ENCODE measurements around the gene NFIC.
"Not testable (repeated sequence)": the region's sequence is repeated elsewhere in the genome, so short reads cannot be mapped to it uniquely, and the experiment has no call there.

NFIC gene

DNA sequence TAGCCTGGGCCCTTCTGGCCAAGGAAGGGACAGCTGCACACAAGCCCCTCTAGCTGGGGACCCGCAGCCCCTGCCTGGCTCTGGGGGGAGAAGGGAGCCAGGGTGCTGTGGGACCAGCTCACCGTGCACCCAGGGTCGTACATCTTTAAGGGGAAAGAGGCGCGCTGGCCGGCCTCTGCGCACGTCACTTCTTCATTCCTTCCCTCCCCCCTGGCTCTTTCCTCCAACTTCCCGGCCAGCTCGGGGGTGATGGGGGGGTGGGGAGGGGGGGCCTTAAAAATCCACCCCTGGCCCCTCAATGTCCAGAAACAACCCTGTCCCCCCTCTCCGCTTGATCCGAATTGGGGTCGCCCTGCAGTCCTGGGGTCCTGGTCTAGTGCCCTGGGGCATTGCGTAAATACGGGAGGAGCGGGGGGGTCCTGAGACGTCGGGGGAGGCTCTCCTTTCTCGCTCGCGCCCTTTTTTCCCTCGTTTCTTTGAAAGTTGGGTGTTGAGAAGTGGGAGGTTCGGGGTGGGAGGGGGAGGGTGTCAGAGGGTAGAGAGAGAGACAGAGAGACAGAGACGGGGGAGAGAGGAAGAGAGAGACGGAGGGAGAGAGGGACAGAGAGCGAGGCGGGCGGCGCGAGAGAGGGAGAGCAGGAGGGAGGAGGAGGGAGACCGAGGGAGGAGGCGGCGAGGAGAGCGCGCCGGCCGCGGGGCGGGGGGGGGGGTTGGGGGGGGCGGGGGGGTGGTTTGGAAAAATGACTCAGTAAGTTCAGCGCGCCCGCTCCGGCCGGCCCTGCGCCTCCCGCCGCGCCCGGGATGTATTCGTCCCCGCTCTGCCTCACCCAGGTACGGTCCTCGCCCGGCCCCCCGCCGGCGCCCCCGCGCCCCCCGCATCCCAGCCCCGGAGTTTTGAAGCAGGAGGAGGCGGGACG is at the start of gene NFIC:
Gene NFIC, plus strand, starts transcription at position 748 of the 917 bp plus-strand sequence. Its CDS starts 54 bp downstream, at position 802.
- no peak for DNase-seq

DNA sequence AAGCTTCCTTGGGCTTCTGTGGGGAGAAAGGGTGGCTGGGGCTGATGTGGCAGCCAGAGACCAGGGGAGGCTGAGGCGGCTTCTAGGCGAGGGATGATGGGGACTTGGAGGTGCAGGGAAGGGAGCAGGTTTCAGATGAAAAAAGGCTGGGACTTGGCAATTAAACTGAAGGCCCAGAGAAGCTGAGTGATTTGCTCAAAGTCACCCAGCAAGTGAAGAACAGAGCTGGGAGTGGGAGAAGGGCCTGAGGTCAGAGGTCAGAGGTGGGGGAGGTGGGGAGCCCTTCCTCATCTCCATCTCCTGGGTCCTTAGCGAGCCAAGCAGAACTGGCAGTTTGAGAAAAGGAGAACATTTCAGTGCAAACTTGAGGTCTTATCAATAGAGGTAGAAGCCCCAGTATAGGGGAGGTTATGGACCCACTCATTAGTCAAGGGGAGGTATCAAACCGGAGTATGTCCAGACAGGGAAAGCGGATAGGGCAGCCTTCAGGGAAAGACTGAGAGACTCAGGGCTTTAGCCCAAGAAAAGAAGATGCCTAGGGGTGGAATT is 49.6 kb upstream of the NFIC start:
- no peak for DNase-seq

DNA sequence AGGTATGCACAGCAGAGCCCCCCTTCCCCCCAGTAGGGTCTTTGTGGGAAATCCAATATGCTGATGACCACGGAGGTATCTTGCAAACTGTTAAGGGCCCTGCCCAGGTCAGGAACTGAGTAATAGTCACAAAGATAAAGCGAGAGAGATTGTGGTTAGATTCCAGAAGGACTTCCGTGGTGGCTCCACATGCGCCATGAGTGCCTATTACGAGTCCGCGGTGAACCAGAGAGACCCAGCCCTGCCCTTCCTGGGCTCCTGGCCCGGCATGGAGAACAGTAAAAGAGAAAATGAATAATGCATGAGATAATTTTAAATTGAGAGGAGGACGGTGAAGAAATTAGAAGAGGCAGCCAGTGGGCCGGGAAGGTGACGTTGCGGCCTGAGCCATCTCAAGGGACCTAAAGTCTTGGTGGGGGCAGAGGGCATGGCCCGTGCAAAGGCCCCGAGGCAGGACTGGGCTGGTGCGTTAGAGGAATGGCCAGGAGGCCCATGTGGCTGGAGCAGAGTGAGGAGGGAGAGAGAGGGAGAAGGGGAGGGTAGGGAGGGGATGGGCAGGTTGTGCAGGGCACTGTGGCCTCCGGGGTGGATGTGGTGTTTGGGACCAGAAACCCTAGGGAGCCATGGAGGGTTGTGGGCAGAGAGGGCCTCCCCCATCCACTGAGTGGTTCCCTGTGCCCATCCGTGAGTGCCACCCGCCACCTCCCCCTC is 46.6 kb upstream of the NFIC start:
- DNase-seq: no peak

DNA sequence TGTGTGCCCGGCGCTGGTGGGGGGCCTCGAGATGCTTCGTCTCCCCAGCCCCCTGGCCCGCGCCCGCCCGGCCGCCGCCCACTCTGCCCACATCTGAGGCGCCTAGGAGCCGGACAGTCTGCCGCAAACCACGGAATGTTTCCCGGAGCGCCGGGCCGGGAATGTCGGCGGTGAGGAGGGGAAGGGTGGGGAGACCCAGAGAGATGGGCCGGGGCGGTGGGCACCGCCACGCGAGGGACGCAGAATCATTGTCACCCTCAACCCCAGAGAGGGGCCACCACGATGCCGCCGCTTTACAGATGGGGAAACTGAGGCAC is 46.1 kb upstream of the NFIC start:
- no peak for DNase-seq

DNA sequence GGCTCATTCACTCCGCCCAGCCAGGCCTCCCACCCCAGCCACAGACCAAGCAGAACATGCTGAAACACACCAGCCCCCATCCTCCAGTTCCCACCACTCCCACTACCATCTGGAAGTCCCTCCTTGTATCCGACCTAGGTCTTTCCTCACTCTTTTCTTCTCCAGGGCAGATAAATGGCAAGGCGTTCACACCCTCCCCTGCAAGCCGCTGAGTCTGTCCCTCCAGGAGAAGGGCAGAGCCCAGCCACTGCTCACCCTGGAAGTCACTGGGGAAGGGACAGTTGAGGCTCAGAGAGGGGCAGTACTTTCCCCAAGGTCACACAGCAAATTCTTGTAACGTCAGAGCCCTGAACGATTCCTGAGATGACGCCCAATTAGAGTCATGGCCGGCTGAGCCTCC is 45.5 kb upstream of the NFIC start:
- DNase-seq: no peak

DNA sequence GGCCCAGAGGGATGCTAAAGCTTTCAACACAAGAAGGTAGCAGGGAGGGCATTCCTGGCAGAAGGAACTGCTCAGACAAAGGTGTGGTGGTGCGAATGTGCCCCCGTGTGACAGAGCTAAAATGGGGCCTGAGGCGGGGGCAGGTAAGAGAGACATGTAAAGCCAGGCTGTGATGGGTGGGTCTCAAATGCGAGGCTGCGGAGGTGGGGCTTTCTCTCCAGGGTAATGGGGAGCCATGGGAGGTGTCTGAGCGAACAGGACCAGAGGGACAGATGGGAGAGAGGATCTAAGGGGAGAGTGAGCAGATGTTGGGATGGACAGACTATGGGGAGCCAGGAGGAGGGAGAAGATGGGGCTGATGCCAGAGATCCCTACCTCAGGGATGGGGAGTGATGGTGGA is 44.7 kb upstream of the NFIC start:
- no peak for DNase-seq

DNA sequence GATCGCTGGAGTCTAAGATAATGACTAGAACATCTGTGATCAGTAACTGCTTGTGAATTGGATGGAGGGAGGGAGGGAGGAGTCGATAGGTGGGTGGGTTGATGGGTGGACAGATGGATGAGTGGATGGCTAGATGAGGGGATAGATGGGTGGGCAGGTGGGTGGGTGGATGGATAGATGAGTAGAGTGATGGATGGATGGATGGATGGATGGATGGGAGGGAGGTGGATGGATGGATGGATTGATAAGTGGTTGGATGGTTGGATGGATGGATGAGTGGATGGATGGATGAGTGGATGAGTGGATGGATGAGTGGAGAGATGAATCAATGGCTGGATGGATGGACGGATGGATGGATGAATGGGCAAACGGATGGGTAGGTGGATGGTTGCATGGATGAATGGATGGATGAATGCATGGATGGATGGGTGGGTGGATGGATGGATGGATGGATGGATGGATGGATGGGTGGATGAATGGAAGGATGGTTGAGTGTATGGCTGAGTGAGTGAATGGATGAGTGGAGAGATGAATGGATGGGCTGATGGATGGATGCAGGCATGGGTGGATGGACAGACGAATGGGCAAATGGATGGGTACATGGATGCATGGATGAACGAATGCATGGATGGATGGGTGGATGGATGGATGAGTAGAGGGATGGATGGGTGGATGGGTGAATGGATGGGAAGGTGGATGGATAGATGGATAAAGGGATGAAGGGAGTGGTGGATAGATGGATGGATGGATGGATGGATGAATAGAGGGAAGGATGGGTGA is 44.0 kb upstream of the NFIC start:
- DNase-seq: no peak

DNA sequence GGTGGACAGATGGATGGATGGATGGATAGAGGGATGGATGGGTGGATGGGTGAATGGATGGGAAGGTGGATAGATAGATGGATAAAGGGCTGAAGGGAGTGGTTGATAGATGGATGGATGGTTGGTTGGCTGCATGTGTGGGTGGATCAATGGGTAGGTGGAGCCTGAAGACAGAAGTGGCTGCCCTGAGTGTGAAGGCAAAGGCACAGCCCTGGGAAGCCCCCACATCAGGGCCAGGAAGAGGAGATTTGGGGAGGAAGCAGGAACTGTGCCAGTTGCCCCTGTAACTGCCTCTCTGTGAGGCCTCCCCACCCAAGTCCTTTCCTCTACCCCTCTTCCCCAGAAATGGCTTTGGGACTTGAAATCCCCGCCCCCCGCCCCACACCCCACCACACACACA is 43.4 kb upstream of the NFIC start:
- no peak for DNase-seq

DNA sequence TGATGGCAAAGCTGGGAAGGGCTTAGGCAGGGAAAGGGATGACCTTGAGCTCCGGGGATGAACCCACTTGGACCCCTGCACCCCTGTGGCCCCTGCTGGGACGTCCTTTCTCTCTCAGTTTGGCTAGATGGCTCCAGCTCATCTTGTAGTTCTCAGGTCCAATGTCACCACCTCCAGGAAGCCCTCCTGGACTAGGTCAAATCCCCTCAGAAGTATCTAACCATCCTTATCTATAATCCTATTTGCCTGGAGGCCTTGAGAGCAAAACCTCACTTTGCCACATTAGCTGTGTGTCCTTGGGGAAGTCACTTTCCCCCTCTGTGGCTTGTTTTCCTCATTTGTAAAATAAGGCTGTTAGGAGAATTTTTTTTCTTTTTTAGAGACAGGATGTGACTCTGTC is 42.7 kb upstream of the NFIC start:
- DNase-seq: no peak

DNA sequence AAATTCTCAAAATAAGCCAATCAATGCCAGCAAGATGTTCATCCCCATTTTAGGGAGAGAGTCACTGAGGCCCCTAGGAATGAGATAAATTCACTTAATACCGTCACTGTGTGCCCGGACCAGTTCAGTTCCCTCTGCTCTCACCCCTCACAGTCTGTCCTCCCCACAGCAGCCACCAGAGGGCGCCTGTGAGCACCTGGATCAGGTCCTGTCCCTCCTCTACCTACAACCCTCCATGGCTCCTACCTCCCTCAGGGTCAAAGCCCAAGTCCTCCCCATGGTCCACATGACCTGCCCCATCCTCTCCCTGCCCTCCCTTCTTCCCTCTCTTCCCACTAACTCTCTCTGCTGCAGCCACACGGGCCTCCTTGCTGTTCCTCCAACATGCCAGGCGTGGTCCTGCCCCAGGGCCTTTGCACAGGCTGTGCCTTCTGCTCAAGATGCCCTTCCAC is 42.0 kb upstream of the NFIC start:
- no peak for DNase-seq

DNA sequence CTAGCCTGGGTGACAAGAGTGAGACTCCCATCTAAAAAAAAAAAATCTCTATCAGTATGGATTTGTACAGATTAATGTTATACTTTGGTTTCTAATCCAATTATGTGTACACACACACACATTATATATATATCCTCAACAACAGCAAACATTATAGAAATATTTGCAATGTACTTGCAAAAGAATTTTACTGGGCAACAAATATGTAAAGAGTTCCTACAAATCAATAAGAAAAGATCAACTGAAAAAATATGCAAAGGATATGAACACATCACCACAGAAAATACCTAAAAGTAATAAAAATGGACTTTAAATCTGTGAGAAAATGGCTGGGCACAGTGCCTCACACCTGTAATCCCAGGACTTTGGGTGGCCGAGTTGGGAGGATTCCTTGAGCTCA is 40.9 kb upstream of the NFIC start:
- no peak for DNase-seq

DNA sequence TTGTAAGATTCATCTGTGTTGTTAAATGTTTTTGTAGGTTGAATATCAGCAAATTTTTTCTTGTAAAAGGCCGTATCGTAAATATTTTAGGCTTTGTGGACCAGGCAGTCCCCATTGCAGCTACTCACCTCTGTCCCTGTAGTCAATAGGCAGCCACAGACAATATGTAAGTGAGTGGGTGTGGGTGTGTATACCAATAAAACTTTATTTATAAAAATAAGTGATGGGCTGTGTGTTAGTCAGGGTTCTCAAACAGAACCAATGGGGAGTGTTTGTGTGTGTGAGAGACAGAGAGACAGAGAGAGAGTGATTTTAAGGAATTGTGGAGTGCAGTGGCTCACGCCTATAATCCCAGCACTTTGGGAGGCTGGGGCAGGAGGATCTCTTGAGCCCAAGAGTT is 37.6 kb upstream of the NFIC start:
- DNase-seq: no peak

DNA sequence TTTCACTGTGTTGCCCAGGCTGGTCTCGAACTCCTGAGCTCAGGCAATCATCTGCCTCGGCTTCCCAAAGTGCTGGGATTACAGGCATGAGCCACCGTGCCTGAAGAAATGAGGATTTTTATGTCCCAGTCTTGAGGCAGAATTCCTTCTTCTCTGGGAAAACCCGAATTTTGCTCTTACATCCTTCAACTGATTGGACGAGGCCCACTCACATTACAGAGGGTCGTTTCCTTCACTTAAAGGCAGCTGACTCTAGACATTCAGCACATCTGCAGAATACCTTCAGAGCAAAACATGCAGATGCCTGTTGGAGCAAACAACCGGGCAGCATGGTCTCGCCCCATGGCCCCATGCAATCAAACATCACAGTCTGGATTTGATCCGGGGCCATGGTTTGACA is 36.3 kb upstream of the NFIC start:
- no peak for DNase-seq

DNA sequence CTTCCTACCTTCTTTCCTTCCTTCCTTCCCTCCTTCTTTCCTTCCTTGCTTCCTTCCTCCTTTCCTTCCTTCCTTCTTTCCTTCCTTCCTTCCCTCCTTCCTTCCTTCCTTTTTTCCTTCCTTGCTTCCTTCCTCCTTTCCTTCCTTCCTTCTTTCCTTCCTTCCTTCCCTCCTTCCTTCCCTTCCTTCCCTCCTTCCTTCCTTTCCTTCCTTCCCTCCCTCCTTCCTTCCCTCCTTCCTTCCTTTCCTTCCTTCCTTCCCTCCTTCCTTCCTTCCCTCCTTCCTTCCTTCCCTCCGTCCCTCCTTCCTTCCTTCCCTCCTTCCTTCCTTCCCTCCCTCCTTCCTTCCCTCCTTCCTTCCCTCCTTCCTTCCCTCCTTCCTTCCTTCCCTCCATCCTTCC is 34.2 kb upstream of the NFIC start:
- not testable (repeated sequence) for DNase-seq

DNA sequence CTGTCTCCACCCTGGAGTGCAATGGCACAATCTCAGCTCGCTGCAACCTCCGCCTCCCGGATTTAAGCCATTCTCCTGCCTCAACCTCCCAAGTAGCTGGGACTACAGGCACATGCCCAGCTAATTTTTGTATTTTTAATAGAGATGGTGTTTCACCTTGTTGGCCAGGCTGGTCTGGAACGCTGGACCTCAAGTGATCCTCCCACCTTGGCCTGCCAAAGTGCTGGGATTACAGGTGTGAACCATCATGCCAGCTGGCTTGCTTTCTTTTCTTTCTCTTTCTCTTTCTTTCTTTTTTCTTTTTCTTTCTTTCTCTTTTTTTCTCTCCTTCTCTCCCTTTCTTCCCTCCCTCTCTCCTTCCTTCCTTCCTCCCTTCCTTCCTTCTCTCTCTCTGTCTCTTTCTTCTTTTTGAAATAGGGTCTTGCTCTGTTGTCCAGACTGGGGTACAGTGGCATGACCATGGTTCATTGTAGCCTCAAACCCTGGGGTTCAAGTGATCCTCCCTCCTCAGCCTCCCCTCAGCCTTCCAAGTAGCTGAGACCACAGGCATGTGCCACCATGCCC is 33.3 kb upstream of the NFIC start:
- no peak for DNase-seq

DNA sequence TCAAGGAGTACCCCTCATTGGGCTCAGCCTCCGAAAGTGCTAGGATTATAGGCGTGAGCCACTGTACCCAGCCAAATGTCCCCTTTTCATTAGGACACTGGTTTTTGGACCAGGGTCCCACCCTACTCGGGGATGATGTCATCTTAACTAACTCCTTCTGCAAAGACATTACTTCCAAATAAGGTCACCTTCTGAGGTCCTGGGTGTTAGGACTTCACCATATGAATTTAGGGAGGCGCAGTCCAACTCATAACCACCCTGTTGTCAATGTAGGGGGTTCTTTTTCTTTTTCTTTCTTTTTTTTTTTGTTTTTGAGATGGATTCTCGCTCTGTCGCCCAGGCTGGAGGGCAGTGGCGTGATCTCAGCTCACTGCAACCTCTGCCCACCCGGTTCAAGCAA is 32.7 kb upstream of the NFIC start:
- DNase-seq: no peak

DNA sequence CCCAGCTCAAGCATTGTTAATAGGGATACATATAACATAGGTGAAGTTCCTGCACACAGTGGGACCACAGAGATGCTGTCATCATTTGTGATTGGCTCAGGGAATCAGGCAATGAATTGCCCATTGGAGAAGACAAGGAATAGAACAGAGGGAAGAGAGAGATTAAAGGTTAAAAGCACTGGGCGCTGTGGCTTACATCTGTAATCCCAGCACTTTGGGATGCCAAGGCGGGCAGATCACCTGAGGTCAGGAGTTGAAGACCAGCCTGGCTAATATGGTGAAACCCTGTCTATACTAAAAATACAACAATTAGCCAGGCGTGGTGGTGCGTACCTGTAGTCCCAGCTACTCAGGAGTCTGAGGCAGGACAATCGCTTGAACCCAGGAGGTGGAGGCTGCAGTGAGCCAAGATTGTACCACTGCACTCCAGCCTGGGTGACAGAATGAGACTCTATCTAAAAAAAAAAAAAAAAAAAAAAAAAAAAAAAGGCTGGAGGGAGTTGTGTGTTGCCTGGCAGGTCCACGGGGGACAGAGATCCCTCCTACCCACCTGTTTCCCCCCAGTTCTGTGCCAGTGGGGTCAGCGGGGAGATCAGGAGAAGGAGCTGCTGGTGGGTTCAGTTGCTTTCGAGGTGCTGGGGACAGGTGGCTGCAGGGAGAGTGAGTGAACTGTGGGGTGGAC is 31.5 kb upstream of the NFIC start:
- not testable (repeated sequence) for DNase-seq

DNA sequence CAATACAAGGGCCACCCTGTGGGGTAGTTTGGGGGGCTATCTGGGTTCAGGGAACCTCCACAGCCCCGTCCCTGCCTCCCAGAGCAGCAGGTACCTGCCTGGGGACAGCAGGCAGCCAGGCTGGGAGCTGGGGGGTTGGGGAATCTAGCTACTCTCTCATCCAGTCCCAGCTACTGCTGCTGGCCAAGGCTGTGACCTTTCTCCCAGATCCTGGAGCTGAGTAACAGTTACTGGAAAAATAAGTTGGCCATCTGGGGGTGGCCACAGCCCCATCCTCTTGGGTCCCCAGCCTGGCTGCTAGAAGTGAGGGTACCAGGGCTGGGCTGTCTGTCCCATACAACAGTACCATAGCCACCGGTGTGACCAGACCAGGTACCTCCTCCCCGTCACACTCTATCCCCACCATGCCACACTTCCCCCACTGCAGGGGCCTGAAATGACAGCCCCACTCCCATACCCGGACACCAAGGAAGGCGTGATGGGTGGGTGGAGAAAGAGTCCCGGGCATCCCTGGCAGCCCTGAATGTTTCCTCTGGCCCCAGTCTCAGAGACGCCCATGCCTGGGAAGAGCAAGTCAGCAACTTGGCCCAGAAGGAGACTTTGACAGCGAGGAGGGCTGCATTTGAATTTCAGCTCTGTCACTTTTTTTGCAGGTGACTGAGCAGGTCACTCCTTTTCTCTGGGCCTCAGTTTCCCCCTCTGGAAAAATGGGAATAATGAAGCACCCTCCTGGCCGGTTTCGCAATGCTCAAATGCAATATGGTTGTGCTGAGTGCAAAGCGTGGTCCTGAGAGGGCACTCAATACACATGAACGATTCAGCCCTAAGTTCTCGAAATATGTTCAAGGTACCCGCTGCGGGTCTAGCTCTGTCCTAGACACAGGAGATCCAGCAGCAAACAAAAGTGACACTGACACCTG is 30.7 kb upstream of the NFIC start:
- no peak for DNase-seq

DNA sequence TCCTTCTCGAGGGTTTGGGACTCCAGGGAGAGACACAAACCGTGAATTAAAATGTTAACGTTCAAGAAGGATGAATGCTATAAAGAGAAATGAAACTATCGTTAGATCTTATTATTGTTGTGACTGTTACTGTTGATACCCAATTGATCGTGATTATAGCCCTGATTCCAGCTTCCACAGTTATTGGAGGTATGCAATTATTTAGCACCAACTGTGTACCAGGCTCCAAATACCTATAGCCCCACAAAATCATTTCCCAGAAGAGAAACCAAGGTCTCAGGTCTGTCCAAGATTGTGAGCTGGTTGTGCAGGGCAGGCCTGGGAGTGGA is 30.1 kb upstream of the NFIC start:
- DNase-seq: no peak

DNA sequence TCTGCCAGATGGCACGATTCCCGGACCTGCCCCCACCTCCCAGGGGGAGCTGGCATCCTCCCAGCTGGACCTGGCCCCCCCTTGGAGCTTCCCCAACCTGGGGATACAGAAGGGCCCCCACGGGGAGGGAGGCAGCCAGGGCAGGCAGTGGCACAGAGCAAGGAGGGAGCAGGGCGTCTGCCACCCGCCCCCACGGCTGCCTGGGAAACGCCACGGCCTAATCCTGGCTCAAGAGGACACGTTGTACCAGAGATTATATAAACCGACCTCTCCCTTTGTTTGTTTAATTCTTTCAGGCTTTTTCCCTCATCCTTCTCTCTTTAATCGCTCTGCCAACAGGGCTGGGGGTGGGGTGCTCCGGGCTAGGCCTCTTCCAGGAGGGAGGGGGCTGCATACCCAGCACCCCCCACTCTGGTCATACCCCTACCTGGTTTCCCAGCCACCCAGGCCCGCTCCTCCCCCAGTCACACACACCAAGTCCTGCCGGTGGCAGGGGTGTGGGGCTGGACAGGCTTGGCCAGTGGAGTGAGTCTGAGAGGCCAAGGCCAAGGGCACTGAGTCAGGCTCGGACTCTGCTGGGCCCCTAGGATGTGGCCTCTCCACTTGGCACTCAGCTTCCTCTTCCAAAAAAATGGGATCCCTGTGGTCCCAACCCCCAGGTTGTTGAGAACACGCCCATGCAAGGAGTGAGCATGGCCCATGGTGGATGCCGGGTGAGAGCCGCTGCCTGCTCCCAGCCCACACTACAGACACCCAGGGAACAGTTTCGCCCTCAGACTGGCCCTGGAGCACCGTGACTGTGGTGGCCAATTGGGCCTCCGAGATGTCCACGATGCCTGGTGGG is 29.5 kb upstream of the NFIC start:
- DNase-seq: no peak

Measured in NCI-H187 treated with DMSO at 0.1 percent for 48 hours (cell line).